HS-5 (cell line): ENCODE data around the gene PGD.
A peak's percentile ranks its signal among the peaks of the same experiment; 100 is the strongest.
"Not testable (repeated sequence)": the region's sequence is repeated elsewhere in the genome, so short reads cannot be mapped to it uniquely, and the experiment has no call there.

Experiments used
- DNase-seq: peaks from one replicate; pipeline ENCODE4 v3.0.0-alpha.2; 2012; ENCODE audit warnings: low read depth

Gene PGD

GRCh38 chr1:10437052-10437451, 38.2 kb downstream of the PGD start:
- DNase-seq: no peak

GRCh38 chr1:10438677-10439163, 39.9 kb downstream of the PGD start:
- DNase-seq: no peak

- DNase-seq: no peak
Observed at GRCh38 chr1:10440305-10440704, 41.4 kb downstream of the PGD start.

GRCh38 chr1:10440794-10441193, 41.9 kb downstream of the PGD start:
- no peak for DNase-seq

GRCh38 chr1:10444248-10444647, 45.4 kb downstream of the PGD start:
- no peak for DNase-seq

- DNase-seq: no peak
Observed at GRCh38 chr1:10444795-10445397, 46.0 kb downstream of the PGD start.

GRCh38 chr1:10446790-10447422, 48.0 kb downstream of the PGD start:
- no peak for DNase-seq

GRCh38 chr1:10449751-10450150, 50.9 kb downstream of the PGD start, which contains the start of gene CORT:
Gene CORT (plus strand): TSS chr1:10450031. CDS start chr1:10450224, 193 bp downstream.
- no peak for DNase-seq

GRCh38 chr1:10450156-10450814, 51.4 kb downstream of the PGD start:
- DNase-seq: no peak

- DNase-seq: no peak
Observed at GRCh38 chr1:10450836-10451235, 52.0 kb downstream of the PGD start.

- DNase-seq: no peak
Observed at GRCh38 chr1:10451287-10451686, 52.4 kb downstream of the PGD start.

- no peak for DNase-seq
Observed at GRCh38 chr1:10456048-10456447, 57.2 kb downstream of the PGD start.

GRCh38 chr1:10456661-10457060, 57.8 kb downstream of the PGD start:
- DNase-seq: no peak

- not testable (repeated sequence) for DNase-seq
Observed at GRCh38 chr1:10457462-10457861, 58.6 kb downstream of the PGD start.

- no peak for DNase-seq
Observed at GRCh38 chr1:10457875-10458274, 59.0 kb downstream of the PGD start.

GRCh38 chr1:10459184-10459583, 60.3 kb downstream of the PGD start:
- DNase-seq: peak; percentile 48

GRCh38 chr1:10467078-10467477, 68.2 kb downstream of the PGD start:
- no peak for DNase-seq

- DNase-seq: no peak
Observed at GRCh38 chr1:10470043-10470442, 71.2 kb downstream of the PGD start.
